Measurements from ENCODE around the gene LRCH4.

LRCH4 gene

GRCh38 chr7:100573691-100574361 is 12.1 kb downstream of the LRCH4 start, which contains the start of gene SAP25:
Gene SAP25, minus strand, starts transcription at chr7:100573900. Its CDS starts 158 bp downstream, at chr7:100573742.
- peaks cover 78% of the 10 kb centered on the region for H3K36me3 ChIP-seq
- no peaks in the 10 kb centered on the region for H3K9me3 ChIP-seq
- no peak within 1 kb of the TSS for H3K4me3 ChIP-seq (ENCODE audit: low read depth in 1 of 2, low read length in 1 of 2)
- peaks cover 45% of the 10 kb centered on the region for H3K27me3 ChIP-seq
- TF ChIP-seq, protein P1, sequence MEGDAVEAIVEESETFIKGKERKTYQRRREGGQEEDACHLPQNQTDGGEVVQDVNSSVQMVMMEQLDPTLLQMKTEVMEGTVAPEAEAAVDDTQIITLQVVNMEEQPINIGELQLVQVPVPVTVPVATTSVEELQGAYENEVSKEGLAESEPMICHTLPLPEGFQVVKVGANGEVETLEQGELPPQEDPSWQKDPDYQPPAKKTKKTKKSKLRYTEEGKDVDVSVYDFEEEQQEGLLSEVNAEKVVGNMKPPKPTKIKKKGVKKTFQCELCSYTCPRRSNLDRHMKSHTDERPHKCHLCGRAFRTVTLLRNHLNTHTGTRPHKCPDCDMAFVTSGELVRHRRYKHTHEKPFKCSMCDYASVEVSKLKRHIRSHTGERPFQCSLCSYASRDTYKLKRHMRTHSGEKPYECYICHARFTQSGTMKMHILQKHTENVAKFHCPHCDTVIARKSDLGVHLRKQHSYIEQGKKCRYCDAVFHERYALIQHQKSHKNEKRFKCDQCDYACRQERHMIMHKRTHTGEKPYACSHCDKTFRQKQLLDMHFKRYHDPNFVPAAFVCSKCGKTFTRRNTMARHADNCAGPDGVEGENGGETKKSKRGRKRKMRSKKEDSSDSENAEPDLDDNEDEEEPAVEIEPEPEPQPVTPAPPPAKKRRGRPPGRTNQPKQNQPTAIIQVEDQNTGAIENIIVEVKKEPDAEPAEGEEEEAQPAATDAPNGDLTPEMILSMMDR (IDR thresholded peaks at IDR 0.05): no peak
- H3K27ac ChIP-seq: no peak within 1 kb of the TSS
- peaks cover 14 to 25% of the 10 kb centered on the region in 2 experiments for H3K4me1 ChIP-seq (ENCODE audit: control insufficient read depth in 1 of 2, insufficient read depth in 1 of 2, low read depth in 1 of 2, low read length in 1 of 2)

- H3K4me3 ChIP-seq (ENCODE audit: low read depth in 1 of 2, low read length in 1 of 2): no peak overlapping the region
- TF ChIP-seq, protein P1 (IDR thresholded peaks at IDR 0.05): no peak
- no peaks in the 10 kb centered on the region for H3K9me3 ChIP-seq
- peaks cover 53% of the 10 kb centered on the region for H3K27me3 ChIP-seq
- H3K4me1 ChIP-seq (ENCODE audit: control insufficient read depth in 1 of 2, insufficient read depth in 1 of 2, low read depth in 1 of 2, low read length in 1 of 2): peaks cover 14 to 25% of the 10 kb centered on the region in 2 experiments
- no peak overlapping the region for H3K27ac ChIP-seq
- peaks cover 71% of the 10 kb centered on the region for H3K36me3 ChIP-seq
Measured at GRCh38 chr7:100572949-100573675, 12.8 kb downstream of the LRCH4 start.

DNA sequence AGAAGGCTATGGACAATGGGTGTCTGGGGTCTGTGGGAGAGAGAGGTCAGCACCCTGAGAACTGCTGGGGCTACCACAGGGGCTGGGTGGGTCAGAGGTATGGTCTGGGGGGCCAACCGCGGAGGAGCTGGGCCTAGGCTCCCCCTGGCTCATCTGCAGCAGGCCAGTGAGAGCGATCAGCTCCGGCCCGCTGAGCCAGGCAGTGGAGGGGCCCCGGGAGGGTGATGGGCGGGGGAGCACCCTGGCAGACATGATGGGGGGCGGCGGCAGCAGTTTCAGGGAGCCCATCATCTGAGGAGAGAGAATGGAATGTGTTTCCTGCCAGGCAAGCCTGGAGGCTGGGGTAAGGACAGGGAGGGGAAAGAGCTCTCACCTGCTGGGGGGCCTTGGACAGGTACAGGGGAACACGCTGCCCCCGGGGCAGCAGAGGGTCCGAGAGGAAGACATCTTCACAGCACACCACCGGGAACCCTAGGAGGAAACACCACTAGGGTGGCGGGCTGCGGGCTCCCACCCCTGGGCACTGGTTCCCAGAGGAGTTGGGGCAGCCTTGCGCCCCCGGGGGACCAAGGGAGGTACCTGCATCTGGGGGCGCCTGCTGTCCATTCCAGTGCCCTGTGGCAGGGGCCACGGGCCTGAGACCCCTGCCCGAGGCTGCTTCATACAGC is 13.5 kb downstream of the LRCH4 start:
- no peak overlapping the region for H3K4me3 ChIP-seq (ENCODE audit: low read depth in 1 of 2, low read length in 1 of 2)
- peaks cover 64% of the 10 kb centered on the region for H3K36me3 ChIP-seq
- TF ChIP-seq, protein P1 (IDR thresholded peaks at IDR 0.05): no peak

DNA sequence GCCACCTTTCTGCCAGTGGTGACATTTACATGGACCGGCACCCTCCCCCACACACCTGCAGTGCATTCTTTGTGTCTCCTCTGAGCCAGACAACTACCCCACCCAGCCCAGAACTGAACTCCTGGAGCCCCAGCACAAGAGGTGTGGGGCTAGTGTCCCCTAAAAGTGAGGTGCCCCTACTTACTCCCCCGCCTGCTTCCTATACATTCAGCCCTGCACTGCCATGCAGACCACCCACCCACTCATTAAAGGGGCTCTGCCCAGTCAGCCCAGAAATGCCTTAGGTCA is 14.2 kb downstream of the LRCH4 start:
- Histone ChIP-seq H3K4me3 (ENCODE audit: low read depth in 1 of 2, low read length in 1 of 2) (no peak overlapping the region), H3K9me3 (no peaks in the 10 kb centered on the region), H3K27me3 (peaks cover 58% of the 10 kb centered on the region), H3K27ac (no peak overlapping the region), H3K4me1 (ENCODE audit: control insufficient read depth in 1 of 2, insufficient read depth in 1 of 2, low read depth in 1 of 2, low read length in 1 of 2) (peaks cover 14 to 25% of the 10 kb centered on the region in 2 experiments), H3K36me3 (peaks cover 58% of the 10 kb centered on the region)
- TF ChIP-seq, protein P1 (IDR thresholded peaks at IDR 0.05): no peak

More for the DNA sequence above, 13.5 kb downstream of the LRCH4 start:
- Histone ChIP-seq H3K27me3 (peaks cover 58% of the 10 kb centered on the region), H3K4me1 (ENCODE audit: control insufficient read depth in 1 of 2, insufficient read depth in 1 of 2, low read depth in 1 of 2, low read length in 1 of 2) (peaks cover 14 to 25% of the 10 kb centered on the region in 2 experiments), H3K27ac (no peak overlapping the region), H3K9me3 (no peaks in the 10 kb centered on the region)

GRCh38 chr7:100570954-100571828 is 14.7 kb downstream of the LRCH4 start:
- Histone ChIP-seq H3K27me3 (peaks cover 58% of the 10 kb centered on the region), H3K4me3 (ENCODE audit: low read depth in 1 of 2, low read length in 1 of 2) (no peak overlapping the region), H3K9me3 (no peaks in the 10 kb centered on the region), H3K4me1 (ENCODE audit: control insufficient read depth in 1 of 2, insufficient read depth in 1 of 2, low read depth in 1 of 2, low read length in 1 of 2) (peaks cover 14 to 25% of the 10 kb centered on the region in 2 experiments), H3K36me3 (peaks cover 52% of the 10 kb centered on the region), H3K27ac (no peak overlapping the region)
- TF ChIP-seq, protein P1 (IDR thresholded peaks at IDR 0.05): no peak

Measured in neutrophil (primary cell).